ENCODE data around the gene MSX2. TPM values are rescaled to one million over a fixed set of nuclear protein-coding genes. Genes with fewer than 3 reads are reported as not detected.

MSX2 gene
- total RNA-seq, 1 donor from 2014 or later, result 1.1 TPM

- TF ChIP-seq, protein P1, sequence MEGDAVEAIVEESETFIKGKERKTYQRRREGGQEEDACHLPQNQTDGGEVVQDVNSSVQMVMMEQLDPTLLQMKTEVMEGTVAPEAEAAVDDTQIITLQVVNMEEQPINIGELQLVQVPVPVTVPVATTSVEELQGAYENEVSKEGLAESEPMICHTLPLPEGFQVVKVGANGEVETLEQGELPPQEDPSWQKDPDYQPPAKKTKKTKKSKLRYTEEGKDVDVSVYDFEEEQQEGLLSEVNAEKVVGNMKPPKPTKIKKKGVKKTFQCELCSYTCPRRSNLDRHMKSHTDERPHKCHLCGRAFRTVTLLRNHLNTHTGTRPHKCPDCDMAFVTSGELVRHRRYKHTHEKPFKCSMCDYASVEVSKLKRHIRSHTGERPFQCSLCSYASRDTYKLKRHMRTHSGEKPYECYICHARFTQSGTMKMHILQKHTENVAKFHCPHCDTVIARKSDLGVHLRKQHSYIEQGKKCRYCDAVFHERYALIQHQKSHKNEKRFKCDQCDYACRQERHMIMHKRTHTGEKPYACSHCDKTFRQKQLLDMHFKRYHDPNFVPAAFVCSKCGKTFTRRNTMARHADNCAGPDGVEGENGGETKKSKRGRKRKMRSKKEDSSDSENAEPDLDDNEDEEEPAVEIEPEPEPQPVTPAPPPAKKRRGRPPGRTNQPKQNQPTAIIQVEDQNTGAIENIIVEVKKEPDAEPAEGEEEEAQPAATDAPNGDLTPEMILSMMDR (conservative IDR thresholded peaks at IDR 0.05), result no peak
- no peak overlapping the region for H3K27ac Mint-ChIP-seq (ENCODE audit: unreplicated experiment)
- no peak overlapping the region for H3K4me3 Mint-ChIP-seq
- DNase-seq (ENCODE audit: low read depth, low spot score), result no peak
- peaks cover 70% of the 10 kb centered on the region for H3K27me3 Mint-ChIP-seq (ENCODE audit: low read depth)
- no peaks in the 10 kb centered on the region for H3K36me3 Mint-ChIP-seq (ENCODE audit: low read depth)
- no peaks in the 10 kb centered on the region for H3K9me3 Mint-ChIP-seq
- H3K4me1 Mint-ChIP-seq, result peaks cover 32% of the 10 kb centered on the region
Measured at GRCh38 chr5:174687503-174687902, 36.9 kb upstream of the MSX2 start.

DNA sequence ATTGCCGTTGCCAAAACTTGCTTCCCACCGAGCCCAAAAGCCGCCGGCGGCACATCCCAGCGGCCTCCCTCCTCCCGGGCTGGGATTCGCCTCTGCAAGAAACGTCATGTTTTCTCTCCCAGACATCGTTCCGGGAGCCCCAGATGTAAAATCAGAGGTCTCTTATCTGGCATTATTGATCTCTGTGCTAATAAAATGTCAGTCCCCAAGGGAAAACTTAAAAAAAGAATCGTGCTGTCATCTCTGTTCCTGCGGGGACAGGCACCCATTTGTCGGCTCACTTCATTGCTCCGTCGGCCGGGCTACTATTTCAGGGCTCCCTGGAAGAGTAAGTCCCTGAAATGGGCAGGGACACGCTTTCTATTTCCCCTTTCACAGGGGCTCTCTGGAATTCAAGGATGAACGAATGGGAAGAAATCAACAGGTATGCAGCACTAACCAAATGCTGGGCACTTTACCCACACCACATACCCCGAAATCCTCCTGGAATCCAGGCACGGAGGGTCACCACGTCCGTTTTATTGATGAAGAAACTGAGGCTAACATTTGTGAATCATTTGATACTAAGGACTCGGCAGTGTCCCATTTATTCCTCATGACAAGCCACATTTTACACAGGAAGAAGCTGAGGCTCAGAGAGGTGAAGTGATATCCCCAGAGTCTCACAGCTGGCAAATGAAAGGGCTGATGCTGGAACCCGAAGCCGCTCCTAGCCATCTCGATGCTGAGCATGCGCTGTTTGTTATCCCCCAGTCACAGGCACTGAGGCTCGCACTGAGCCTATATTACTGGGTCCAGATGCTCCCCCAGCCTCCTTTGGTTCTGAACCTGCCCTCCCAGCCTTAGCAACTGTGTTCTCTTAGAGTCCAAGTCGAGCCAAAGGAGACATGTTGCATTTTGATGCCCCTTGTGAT lies 35.7 kb upstream of the MSX2 start:
- Mint-ChIP-seq H3K4me3 (peak overlapping the region; percentile 17), H3K36me3 (ENCODE audit: low read depth) (no peaks in the 10 kb centered on the region), H3K27ac (ENCODE audit: unreplicated experiment) (no peak overlapping the region), H3K27me3 (ENCODE audit: low read depth) (peaks cover 80% of the 10 kb centered on the region), H3K9me3 (no peaks in the 10 kb centered on the region), H3K4me1 (peaks cover 44% of the 10 kb centered on the region)
- TF ChIP-seq, protein P1 (conservative IDR thresholded peaks at IDR 0.05), result no peak
- no peak for DNase-seq (ENCODE audit: low read depth, low spot score)

DNA sequence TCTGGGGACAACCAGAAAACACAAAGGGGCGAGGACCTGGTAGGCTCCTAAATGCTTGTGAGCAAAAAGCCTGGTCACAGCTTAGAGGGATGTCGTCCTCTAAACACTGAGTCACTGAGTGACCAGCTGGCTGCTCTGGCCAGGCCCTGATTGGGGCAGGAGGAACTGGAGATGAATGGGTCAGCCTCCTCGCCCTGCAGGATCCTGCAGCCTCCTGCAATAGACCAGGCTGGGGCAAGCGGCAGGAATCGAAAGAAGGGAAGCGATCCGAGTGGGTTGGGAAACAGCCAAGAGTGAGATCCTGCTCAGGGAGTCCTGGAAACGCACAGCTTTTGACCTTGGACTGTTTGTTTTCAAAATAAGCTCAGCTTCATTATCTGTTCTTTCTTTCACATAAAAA lies 34.1 kb upstream of the MSX2 start:
- no peaks in the 10 kb centered on the region for H3K9me3 Mint-ChIP-seq
- no peak overlapping the region for H3K4me3 Mint-ChIP-seq
- peaks cover 88% of the 10 kb centered on the region for H3K27me3 Mint-ChIP-seq (ENCODE audit: low read depth)
- peak overlapping the region; percentile 83 for H3K27ac Mint-ChIP-seq (ENCODE audit: unreplicated experiment)
- DNase-seq (ENCODE audit: low read depth, low spot score), result no peak
- H3K36me3 Mint-ChIP-seq (ENCODE audit: low read depth), result no peaks in the 10 kb centered on the region
- TF ChIP-seq, protein P1 (conservative IDR thresholded peaks at IDR 0.05), result no peak
- peaks cover 56% of the 10 kb centered on the region for H3K4me1 Mint-ChIP-seq

- peaks cover 56% of the 10 kb centered on the region for H3K4me1 Mint-ChIP-seq
- peak overlapping the region; percentile 64 for H3K4me3 Mint-ChIP-seq
Measured at GRCh38 chr5:174692381-174692780, 32.0 kb upstream of the MSX2 start.

DNA sequence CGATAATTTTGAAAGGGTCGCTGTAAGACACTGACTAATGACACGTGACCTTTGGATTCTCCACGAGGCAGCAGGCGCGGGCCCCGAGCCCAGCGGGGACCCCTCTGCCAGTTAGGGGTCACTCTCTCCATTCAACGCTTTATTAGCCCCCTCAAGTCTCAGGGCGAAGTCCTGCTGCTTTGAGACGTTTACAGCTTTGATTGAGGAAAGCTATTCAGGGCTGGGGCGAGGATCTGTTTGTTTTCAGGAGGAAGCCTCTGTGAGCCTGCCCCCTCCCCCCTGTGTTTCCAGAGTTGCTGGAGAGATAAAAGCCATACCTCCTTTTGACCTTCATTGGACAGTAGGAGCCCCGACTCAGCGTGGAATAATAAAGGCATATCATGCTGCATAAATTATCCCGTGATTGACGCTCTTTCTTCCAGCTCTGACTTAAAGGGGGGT lies 31.4 kb upstream of the MSX2 start:
- H3K9me3 Mint-ChIP-seq, result no peaks in the 10 kb centered on the region
- DNase-seq (ENCODE audit: low read depth, low spot score), result peak; percentile 40
- H3K36me3 Mint-ChIP-seq (ENCODE audit: low read depth), result no peaks in the 10 kb centered on the region
- H3K4me3 Mint-ChIP-seq, result peak overlapping the region; percentile 64
- TF ChIP-seq, protein P1 (conservative IDR thresholded peaks at IDR 0.05), result no peak
- H3K4me1 Mint-ChIP-seq, result peaks cover 54% of the 10 kb centered on the region
- peak overlapping the region; percentile 73 for H3K27ac Mint-ChIP-seq (ENCODE audit: unreplicated experiment)
- peaks cover 65% of the 10 kb centered on the region for H3K27me3 Mint-ChIP-seq (ENCODE audit: low read depth)

More at GRCh38 chr5:174692381-174692780, 32.0 kb upstream of the MSX2 start:
- TF ChIP-seq, protein P1 (conservative IDR thresholded peaks at IDR 0.05), result no peak
- peaks cover 71% of the 10 kb centered on the region for H3K27me3 Mint-ChIP-seq (ENCODE audit: low read depth)
- no peaks in the 10 kb centered on the region for H3K36me3 Mint-ChIP-seq (ENCODE audit: low read depth)
- DNase-seq (ENCODE audit: low read depth, low spot score), result no peak
- H3K9me3 Mint-ChIP-seq, result no peaks in the 10 kb centered on the region
- H3K27ac Mint-ChIP-seq (ENCODE audit: unreplicated experiment), result peak overlapping the region; percentile 71
